Keratinocyte (primary cell): ENCODE data around the gene HSFX1.

ENCODE experiments used
- CTCF ChIP-seq, 3 experiments: IDR thresholded peaks in 1 of 3; conservative IDR thresholded peaks in 1 of 3; optimal IDR thresholded peaks in 1 of 3; 2 replicates in 2 of 3; 3 replicates in 1 of 3; pipeline versions ENCODE3 to v1.5.1; 2011; ENCODE audit warnings: low read length in 3 of 3, mild to moderate bottlenecking in 3 of 3, moderate library complexity in 2 of 3, control low read depth in 1 of 3, inconsistent platforms in 1 of 3; ENCODE audit not compliant: insufficient read depth in 2 of 3; ENCODE audit errors: extremely low read depth in 1 of 3
- EZH2 ChIP-seq: IDR thresholded peaks from one replicate; pipeline ENCODE4 v1.6.1; 2012; ENCODE audit warnings: inconsistent platforms, mild to moderate bottlenecking, low read length, moderate library complexity

- no peak for TF ChIP-seq EZH2
- no peak for TF ChIP-seq CTCF (optimal IDR thresholded peaks at IDR 0.05 in 1 of 3, IDR thresholded peaks at IDR 0.05 in 1 of 3, conservative IDR thresholded peaks at IDR 0.05 in 1 of 3; ENCODE audit: extremely low read depth in 1 of 3, insufficient read depth in 2 of 3, low read length in 3 of 3)
These were observed 16.4 kb upstream of the HSFX1 start for GRCh38 chrX:149757206-149758067.
